ENCODE measurements around the gene VRK3. TPM values are rescaled to one million over a fixed set of nuclear protein-coding genes. Genes with fewer than 3 reads are reported as not detected.

VRK3 gene
- total RNA-seq, 1 donor = 28.5 TPM

GRCh38 chr19:49983645-49984229, 41.4 kb downstream of the VRK3 start:
- peak; percentile 96 for TF ChIP-seq CTCF (IDR thresholded peaks at IDR 0.05; ENCODE audit: insufficient read depth, low read depth, low read length)
- DNase-seq (ENCODE audit: low read depth) = peak; percentile 53
- H3K4me3 ChIP-seq (ENCODE audit: low read depth, low read length) = no peak overlapping the region

GRCh38 chr19:49981603-49982593, 43.3 kb downstream of the VRK3 start:
- no peak for DNase-seq (ENCODE audit: low read depth)
- H3K4me3 ChIP-seq (ENCODE audit: low read depth, low read length) = no peak overlapping the region
- no peak for TF ChIP-seq CTCF (IDR thresholded peaks at IDR 0.05; ENCODE audit: insufficient read depth, low read depth, low read length)

- no peak for DNase-seq (ENCODE audit: low read depth)
- H3K4me3 ChIP-seq (ENCODE audit: low read depth, low read length) = no peak overlapping the region
- TF ChIP-seq CTCF (IDR thresholded peaks at IDR 0.05; ENCODE audit: insufficient read depth, low read depth, low read length) = no peak
Measured at GRCh38 chr19:49978324-49978723, 46.8 kb downstream of the VRK3 start.

- no peak for TF ChIP-seq CTCF (IDR thresholded peaks at IDR 0.05; ENCODE audit: insufficient read depth, low read depth, low read length)
- no peak for DNase-seq (ENCODE audit: low read depth)
Measured at GRCh38 chr19:49977881-49978280, 47.3 kb downstream of the VRK3 start.

GRCh38 chr19:49977076-49977475, 48.1 kb downstream of the VRK3 start:
- H3K4me3 ChIP-seq (ENCODE audit: low read depth, low read length) = no peak overlapping the region
- no peak for DNase-seq (ENCODE audit: low read depth)
- no peak for TF ChIP-seq CTCF (IDR thresholded peaks at IDR 0.05; ENCODE audit: insufficient read depth, low read depth, low read length)

More at GRCh38 chr19:49977881-49978280, 47.3 kb downstream of the VRK3 start:
- H3K4me3 ChIP-seq (ENCODE audit: low read depth, low read length) = no peak overlapping the region

GRCh38 chr19:49976496-49976895, 48.7 kb downstream of the VRK3 start:
- TF ChIP-seq CTCF (IDR thresholded peaks at IDR 0.05; ENCODE audit: insufficient read depth, low read depth, low read length) = no peak
- peak; percentile 28 for DNase-seq (ENCODE audit: low read depth)

More at GRCh38 chr19:49976496-49976895, 48.7 kb downstream of the VRK3 start:
- H3K4me3 ChIP-seq (ENCODE audit: low read depth, low read length) = no peak overlapping the region
